ENCODE results near the gene SLC38A8. TPM values are rescaled to one million over a fixed set of nuclear protein-coding genes. Genes with fewer than 3 reads are reported as not detected.

Gene SLC38A8
- total and polyA plus RNA-seq, 12 donors, result 0.45 to 30.8 (median 3.2) TPM; not detected in 8

- no peaks in the 10 kb centered on the region for H3K36me3 ChIP-seq
- DNase-seq, result no peak
- H3K27me3 ChIP-seq, result peaks cover 0 to 49% (median 0%) of the 10 kb centered on the region in 7 donors
- no peak overlapping the region for H3K4me3 ChIP-seq
- WGBS, 2 donors, result 79 to 87% methylated on average over 14 of the region's 14 CpGs
- no peak overlapping the region for H3K27ac ChIP-seq
- ATAC-seq, result peak in 1 of 8 donors; percentile 25
- H3K9me3 ChIP-seq, result no peaks in the 10 kb centered on the region
- no peak for TF ChIP-seq CTCF (IDR thresholded peaks at IDR 0.05)
- peaks cover 0 to 7% (median 0%) of the 10 kb centered on the region in 9 donors for H3K4me1 ChIP-seq
- intact Hi-C loops (cut with DNase I), result no loop called here
Measured at GRCh38 chr16:84029297-84030047, 13.1 kb downstream of the SLC38A8 start.

GRCh38 chr16:84027625-84028024, 15.0 kb downstream of the SLC38A8 start:
- no peak overlapping the region for H3K27ac ChIP-seq
- TF ChIP-seq CTCF (IDR thresholded peaks at IDR 0.05), result no peak
- WGBS, 2 donors, result 66 to 72% methylated on average over 15 of the region's 15 CpGs
- peaks cover 0 to 49% (median 0%) of the 10 kb centered on the region in 7 donors for H3K27me3 ChIP-seq
- no peaks in the 10 kb centered on the region for H3K36me3 ChIP-seq
- ATAC-seq, result no peak
- intact Hi-C loops (cut with DNase I), result no loop called here
- H3K4me3 ChIP-seq, result no peak overlapping the region
- H3K4me1 ChIP-seq, result peaks cover 0 to 7% (median 0%) of the 10 kb centered on the region in 9 donors
- peaks cover 0 to under 1% (median 0%) of the 10 kb centered on the region in 11 donors for H3K9me3 ChIP-seq
- no peak for DNase-seq

GRCh38 chr16:84026606-84027005, 16.0 kb downstream of the SLC38A8 start:
- WGBS, 2 donors, result 83 to 85% methylated on average over 10 of the region's 10 CpGs
- TF ChIP-seq CTCF (IDR thresholded peaks at IDR 0.05), result no peak
- Histone ChIP-seq H3K36me3 (no peaks in the 10 kb centered on the region), H3K27ac (no peak overlapping the region), H3K9me3 (peaks cover 0 to 11% (median 2%) of the 10 kb centered on the region in 11 donors), H3K4me3 (no peak overlapping the region), H3K27me3 (peaks cover 0 to 39% (median 0%) of the 10 kb centered on the region in 7 donors), H3K4me1 (peaks cover 0 to 7% (median 0%) of the 10 kb centered on the region in 9 donors)
- ATAC-seq (no peak), DNase-seq (no peak)
- intact Hi-C loops (cut with DNase I), result no loop called here

GRCh38 chr16:84024854-84025253, 17.7 kb downstream of the SLC38A8 start:
- no peak overlapping the region for H3K4me3 ChIP-seq
- no peak for DNase-seq
- intact Hi-C loops (cut with DNase I), result no loop called here
- no peaks in the 10 kb centered on the region for H3K36me3 ChIP-seq
- peaks cover 0 to 28% (median 3%) of the 10 kb centered on the region in 11 donors for H3K9me3 ChIP-seq
- no peak overlapping the region for H3K27ac ChIP-seq
- peaks cover 0 to 35% (median 0%) of the 10 kb centered on the region in 7 donors for H3K27me3 ChIP-seq
- peak in 1 of 8 donors; percentile 14 for ATAC-seq
- peaks cover 0 to 7% (median 0%) of the 10 kb centered on the region in 9 donors for H3K4me1 ChIP-seq
- 64 to 75% methylated on average over 9 of the region's 9 CpGs for WGBS, 2 donors
- no peak for TF ChIP-seq CTCF (IDR thresholded peaks at IDR 0.05)
